DND-41 (cell line): ENCODE measurements around the gene CCDC13.

Experiments used
- CTCF ChIP-seq: IDR thresholded peaks from 2 replicates; pipeline ENCODE4 v1.5.1; 2012; ENCODE audit warnings: borderline replicate concordance, low read length, moderate library complexity, mild to moderate bottlenecking; ENCODE audit not compliant: poor library complexity, severe bottlenecking; ENCODE audit errors: extremely low read depth
- EZH2 ChIP-seq: IDR thresholded peaks from 3 replicates; pipeline ENCODE4 v1.6.1; 2012; ENCODE audit warnings: borderline replicate concordance, low read depth, mild to moderate bottlenecking, moderate library complexity, low read length, inconsistent platforms; ENCODE audit not compliant: severe bottlenecking

- no peak for TF ChIP-seq CTCF
- TF ChIP-seq EZH2 = no peak
Measured at GRCh38 chr3:42790714-42791229, 17.7 kb upstream of the CCDC13 start.
